Stomach (tissue), 9 donors: ENCODE results near the gene FCRL1. TPM values are rescaled to one million over a fixed set of nuclear protein-coding genes. Genes with fewer than 3 reads are reported as not detected.

Source experiments
- DNase-seq, 2 donors: peaks; one replicate each; pipeline versions ENCODE4 v3.0.0 to v3.0.0-alpha.2; 2013 to 2019
- H3K27ac ChIP-seq, 5 donors: fragments of 200-600 bp in 4 of 5; sonication (generic) in 4 of 5; one replicate each; pipeline ENCODE4 v1.5.1; 2013 to 2019; ENCODE audit warnings: mild to moderate bottlenecking in 1 of 5, moderate library complexity in 1 of 5
- H3K27me3 ChIP-seq, 3 donors: fragments of 200-600 bp; sonication (generic); one replicate each; pipeline ENCODE4 v1.5.1; 2017 to 2019; ENCODE audit warnings: mixed run types in 1 of 3
- H3K36me3 ChIP-seq, 4 donors: fragments of 200-600 bp; sonication (generic); 1 replicate in 3 of 4; 2 replicates in 1 of 4; pipeline ENCODE4 v1.5.1; 2016 to 2019
- H3K4me1 ChIP-seq, 4 donors: fragments of 200-600 bp; sonication (generic); one replicate each; pipeline ENCODE4 v1.5.1; 2016 to 2019
- H3K4me3 ChIP-seq, 4 donors: fragments of 200-600 bp; sonication (generic) in 3 of 4; one replicate each; pipeline ENCODE4 v1.5.1; 2016 to 2019; ENCODE audit warnings: mild to moderate bottlenecking in 1 of 4
- H3K9me3 ChIP-seq, 4 donors: fragments of 200-600 bp; sonication (generic); one replicate each; pipeline ENCODE4 v1.5.1; 2016 to 2019
- EP300 ChIP-seq: sonication (generic); formaldehyde crosslinking; IDR thresholded peaks from one replicate; pipeline ENCODE4 v1.6.1; 2017; ENCODE audit warnings: antibody characterized with exemption
- POLR2A ChIP-seq, 4 donors: fragments of 450-650 bp; IDR thresholded peaks; one replicate each; pipeline ENCODE4 v1.6.1; 2016; ENCODE audit warnings: antibody characterized with exemption in 4 of 4, control low read depth in 2 of 4, mild to moderate bottlenecking in 1 of 4, moderate library complexity in 1 of 4
- POLR2AphosphoS5 ChIP-seq, 3 donors: sonication (generic); formaldehyde crosslinking; IDR thresholded peaks; one replicate each; pipeline ENCODE4 v1.6.1; 2016; ENCODE audit warnings: antibody characterized with exemption in 3 of 3
- WGBS, 5 donors: extraction: QIAGEN DNeasy Blood & Tissue Kit in 3 of 5; methylation state at CpG; one replicate each; pipeline versions ENCODE4 v1.1.5 to v1.1.7; 2013 to 2018; 5-methylcytosine and 5-hydroxymethylcytosine counted together
- intact Hi-C: fragments of 100-400 bp; cut with DNase I; formaldehyde crosslinking; loops from one replicate; pipeline ENCODE4 v1.15.1; 2023; ENCODE audit warnings: low total_unique reads
- polyA plus RNA-seq, 3 donors: library from polyadenylated mRNA; stranded (reverse); fragments of 200-250 nt; gene quantifications; one replicate each; pipeline ENCODE4 v1.2.3, GENCODE V29; 2013
- total RNA-seq, 5 donors: library from RNA; depleted of rRNA; stranded (reverse); fragments of >200 nt; gene quantifications; one replicate each; pipeline versions ENCODE4 v1.1.0 to v1.2.3, GENCODE V29; 2014 to 2016
- TF ChIP-seq, protein P1 (sequence below), 7 experiments: fragments of 450-650 bp in 4 of 7; fragments of 200-600 bp in 3 of 7; sonication (generic) in 3 of 7; IDR thresholded peaks; one replicate each; pipeline ENCODE4 v1.5.1; 2016 to 2019; ENCODE audit warnings: antibody characterized with exemption in 7 of 7, control low read depth in 2 of 7, mild to moderate bottlenecking in 1 of 7
- donor health status: healthy with polysubstance abuse.
- donor health status: Bipolar disorder and iron deficiency.
- donor health status: healthy.

Gene FCRL1
- total and polyA plus RNA-seq, 8 donors = 0.29 to 2.4 (median 0.48) TPM; not detected in 5

DNA sequence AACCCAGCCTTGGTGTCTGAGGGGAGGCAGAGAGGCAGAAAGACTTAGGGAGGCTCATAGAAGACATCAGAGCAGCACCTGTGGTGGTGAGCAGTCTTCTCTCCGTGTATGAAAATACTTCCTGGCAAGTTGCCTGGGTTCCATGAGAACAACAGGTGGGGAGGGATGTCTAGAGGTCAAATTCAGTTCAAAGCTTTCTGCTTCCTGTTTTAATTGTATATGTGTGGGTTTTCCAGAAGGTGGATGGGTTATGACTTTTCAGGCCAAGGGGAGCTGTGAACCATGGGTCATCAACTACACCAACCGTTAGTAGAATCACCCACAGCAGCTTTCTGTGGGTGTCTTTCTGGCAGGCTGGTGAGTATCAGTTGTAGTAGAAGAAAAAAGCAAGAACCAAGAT, 38.9 kb downstream of the FCRL1 start:
- no peak overlapping the region for H3K27ac ChIP-seq
- intact Hi-C loops = no loop called here
- WGBS, 5 donors = 40 to 53% (median 42%) methylated on average over 2 of the region's 2 CpGs

GRCh38 chr1:157776971-157777391, 42.9 kb downstream of the FCRL1 start, which contains the start of gene FCRL2:
Gene FCRL2, minus strand, starts transcription at chr1:157777132. Its CDS starts 59 bp downstream, at chr1:157777073.
- no peak for DNase-seq
- Histone ChIP-seq H3K27ac (no peak within 1 kb of the TSS), H3K27me3 (no peaks in the 10 kb centered on the region), H3K36me3 (no peaks in the 10 kb centered on the region), H3K4me1 (no peaks in the 10 kb centered on the region), H3K9me3 (no peaks in the 10 kb centered on the region), H3K4me3 (no peak within 1 kb of the TSS)
- intact Hi-C loops = no loop called here
- 74 to 89% (median 83%) methylated on average over 1 of the region's 1 CpG for WGBS, 5 donors
- TF ChIP-seq EP300 (no peak), POLR2A (IDR thresholded peaks at IDR 0.05) (no peak), POLR2AphosphoS5 (IDR thresholded peaks at IDR 0.05) (no peak)
- TF ChIP-seq, protein P1, sequence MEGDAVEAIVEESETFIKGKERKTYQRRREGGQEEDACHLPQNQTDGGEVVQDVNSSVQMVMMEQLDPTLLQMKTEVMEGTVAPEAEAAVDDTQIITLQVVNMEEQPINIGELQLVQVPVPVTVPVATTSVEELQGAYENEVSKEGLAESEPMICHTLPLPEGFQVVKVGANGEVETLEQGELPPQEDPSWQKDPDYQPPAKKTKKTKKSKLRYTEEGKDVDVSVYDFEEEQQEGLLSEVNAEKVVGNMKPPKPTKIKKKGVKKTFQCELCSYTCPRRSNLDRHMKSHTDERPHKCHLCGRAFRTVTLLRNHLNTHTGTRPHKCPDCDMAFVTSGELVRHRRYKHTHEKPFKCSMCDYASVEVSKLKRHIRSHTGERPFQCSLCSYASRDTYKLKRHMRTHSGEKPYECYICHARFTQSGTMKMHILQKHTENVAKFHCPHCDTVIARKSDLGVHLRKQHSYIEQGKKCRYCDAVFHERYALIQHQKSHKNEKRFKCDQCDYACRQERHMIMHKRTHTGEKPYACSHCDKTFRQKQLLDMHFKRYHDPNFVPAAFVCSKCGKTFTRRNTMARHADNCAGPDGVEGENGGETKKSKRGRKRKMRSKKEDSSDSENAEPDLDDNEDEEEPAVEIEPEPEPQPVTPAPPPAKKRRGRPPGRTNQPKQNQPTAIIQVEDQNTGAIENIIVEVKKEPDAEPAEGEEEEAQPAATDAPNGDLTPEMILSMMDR (IDR thresholded peaks at IDR 0.05) = no peak

More for the DNA sequence above, 38.9 kb downstream of the FCRL1 start:
- Histone ChIP-seq H3K4me1 (no peaks in the 10 kb centered on the region), H3K9me3 (no peaks in the 10 kb centered on the region), H3K27me3 (no peaks in the 10 kb centered on the region), H3K36me3 (no peaks in the 10 kb centered on the region), H3K4me3 (no peak overlapping the region)
- DNase-seq = no peak
- TF ChIP-seq, protein P1 (IDR thresholded peaks at IDR 0.05) = no peak
- TF ChIP-seq POLR2A (IDR thresholded peaks at IDR 0.05) = no peak
- no peak for TF ChIP-seq POLR2AphosphoS5 (IDR thresholded peaks at IDR 0.05)
- TF ChIP-seq EP300 = no peak

DNA sequence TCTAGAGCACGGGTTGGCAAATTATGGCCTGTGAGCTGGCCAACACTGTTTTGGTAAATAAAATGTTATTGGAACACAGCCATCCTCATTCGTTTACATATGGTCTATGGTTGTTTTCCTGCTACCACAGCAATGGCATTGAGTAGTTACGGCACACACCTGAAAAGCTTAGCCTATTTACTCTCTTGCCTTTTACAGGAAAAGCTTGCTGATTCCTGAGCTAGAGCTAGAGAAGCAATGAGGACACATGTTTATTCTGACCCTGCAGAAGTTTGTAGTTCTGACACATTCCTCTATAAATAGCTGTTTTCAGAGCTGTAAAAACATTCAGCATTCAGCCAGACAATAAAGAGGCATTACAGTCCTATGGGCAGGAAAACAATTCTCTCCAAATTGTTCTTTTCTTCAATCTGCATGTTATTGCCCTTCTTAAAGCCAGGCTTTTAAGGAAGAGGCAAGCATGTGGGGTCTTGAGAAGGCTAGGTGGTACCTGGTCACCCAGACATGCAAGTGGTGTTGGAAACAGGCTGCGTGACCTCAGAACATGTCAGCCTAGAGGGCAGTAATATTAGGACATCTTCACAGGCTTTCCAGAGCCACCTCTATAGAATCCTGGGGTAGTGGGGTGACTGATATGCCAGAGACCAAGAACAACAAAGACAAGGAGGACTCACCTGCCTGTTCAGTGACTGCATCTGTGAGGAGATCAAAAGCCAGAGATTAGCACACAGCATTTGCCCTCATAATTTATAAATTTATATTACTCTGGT, 44.6 kb downstream of the FCRL1 start:
- no peak overlapping the region for H3K4me3 ChIP-seq
- no peaks in the 10 kb centered on the region for H3K4me1 ChIP-seq
- no peaks in the 10 kb centered on the region for H3K36me3 ChIP-seq
- no peaks in the 10 kb centered on the region for H3K9me3 ChIP-seq
- WGBS, 5 donors = 46 to 66% (median 58%) methylated on average over 4 of the region's 4 CpGs
- TF ChIP-seq EP300 = no peak
- TF ChIP-seq POLR2A (IDR thresholded peaks at IDR 0.05) = no peak
- TF ChIP-seq POLR2AphosphoS5 (IDR thresholded peaks at IDR 0.05) = no peak
- TF ChIP-seq, protein P1 (IDR thresholded peaks at IDR 0.05) = no peak
- DNase-seq = no peak
- no peaks in the 10 kb centered on the region for H3K27me3 ChIP-seq
- intact Hi-C loops = no loop called here
- peak overlapping the region in 1 of 5 donors; percentile 14 for H3K27ac ChIP-seq

GRCh38 chr1:157774412-157774811, 45.5 kb downstream of the FCRL1 start:
- Histone ChIP-seq H3K36me3 (no peaks in the 10 kb centered on the region), H3K4me3 (no peak overlapping the region), H3K4me1 (no peaks in the 10 kb centered on the region), H3K27ac (peak overlapping the region in 1 of 5 donors; percentile 55), H3K9me3 (no peaks in the 10 kb centered on the region), H3K27me3 (no peaks in the 10 kb centered on the region)
- intact Hi-C loops = no loop called here
- WGBS, 5 donors = 51 to 68% (median 63%) methylated on average over 2 of the region's 2 CpGs
- TF ChIP-seq POLR2AphosphoS5 (IDR thresholded peaks at IDR 0.05) (no peak), POLR2A (IDR thresholded peaks at IDR 0.05) (no peak), EP300 (no peak)
- TF ChIP-seq, protein P1 (IDR thresholded peaks at IDR 0.05) = no peak
- DNase-seq = no peak
